HEK293T (cell line): ENCODE data around the gene LARGE1.

ENCODE experiments used
- ELF4 ChIP-seq: fragments of 450-650 bp; IDR thresholded peaks from 2 replicates; pipeline ENCODE4 v1.6.1; 2017; ENCODE audit warnings: antibody characterized with exemption
- FOXA1 ChIP-seq: fragments of 450-650 bp; IDR thresholded peaks from 2 replicates; pipeline ENCODE4 v1.6.1; 2016; ENCODE audit warnings: mild to moderate bottlenecking
- FOXM1 ChIP-seq: fragments of 450-650 bp; IDR thresholded peaks from 2 replicates; pipeline ENCODE4 v1.6.1; 2017; ENCODE audit warnings: mild to moderate bottlenecking, borderline replicate concordance
- SP1 ChIP-seq: fragments of 450-650 bp; IDR thresholded peaks from 2 replicates; pipeline ENCODE4 v1.6.1; 2017
- TARDBP ChIP-seq: fragments of 450-650 bp; IDR thresholded peaks from 2 replicates; pipeline ENCODE4 v1.6.1; 2016
- ZNF384 ChIP-seq: fragments of 450-650 bp; IDR thresholded peaks from 2 replicates; pipeline ENCODE4 v1.6.1; 2016

DNA sequence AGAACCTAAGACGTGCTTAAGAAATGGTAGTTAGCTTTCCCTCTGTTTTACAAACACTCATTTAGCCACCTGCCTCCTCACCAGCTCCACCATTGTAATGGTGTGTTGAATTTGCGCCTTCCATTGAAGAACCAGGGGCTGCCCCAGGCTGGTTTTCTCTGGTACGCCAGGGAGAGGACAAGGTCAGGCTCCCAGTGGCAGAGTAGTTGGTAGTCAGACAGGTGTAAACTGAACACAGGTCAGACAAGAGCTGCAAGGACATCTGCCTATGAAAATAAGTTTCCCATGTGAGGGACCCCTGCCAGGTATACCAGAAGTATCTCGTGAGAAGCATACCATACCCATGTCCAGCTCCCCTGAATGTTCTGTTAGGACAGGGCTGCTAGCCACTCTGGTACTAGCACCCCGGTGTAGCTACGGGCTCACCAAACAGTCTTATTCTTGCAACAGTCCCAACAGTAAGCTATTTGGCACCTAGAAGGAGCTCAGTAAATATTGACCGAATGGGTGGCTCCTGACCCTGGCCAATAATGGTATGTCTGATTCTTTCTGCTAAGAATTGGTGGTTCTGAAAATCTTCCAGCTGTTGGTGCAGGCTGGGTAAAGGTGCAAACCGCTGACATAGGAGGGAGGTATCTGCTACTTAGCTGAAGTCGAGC lies 359.0 kb downstream of the LARGE1 start:
- TF ChIP-seq ZNF384 (no peak), TARDBP (no peak), FOXA1 (no peak), FOXM1 (no peak), ELF4 (no peak), SP1 (no peak)
